ENCODE measurements around the gene CRIM1.

DNA sequence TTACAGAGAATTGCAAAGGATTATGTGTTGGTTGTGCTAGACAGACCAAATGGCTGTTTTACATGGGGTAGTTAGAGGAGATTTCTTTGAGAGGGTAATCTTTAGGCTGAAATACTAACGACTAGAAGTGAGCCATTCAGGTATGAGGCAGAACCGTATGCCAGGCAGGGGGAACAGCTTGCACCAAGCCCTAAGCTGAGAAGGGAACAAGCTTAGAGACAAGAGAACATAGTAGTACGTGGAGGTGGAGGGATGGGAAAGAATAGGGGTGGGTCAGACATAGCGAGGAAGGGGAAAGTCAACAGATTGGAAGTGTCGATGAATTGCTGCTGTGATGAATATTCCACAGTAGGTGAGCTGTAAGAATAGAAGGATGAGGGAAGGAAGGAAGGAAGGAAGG, 20.0 kb upstream of the CRIM1 start:
- TF ChIP-seq, protein P1, sequence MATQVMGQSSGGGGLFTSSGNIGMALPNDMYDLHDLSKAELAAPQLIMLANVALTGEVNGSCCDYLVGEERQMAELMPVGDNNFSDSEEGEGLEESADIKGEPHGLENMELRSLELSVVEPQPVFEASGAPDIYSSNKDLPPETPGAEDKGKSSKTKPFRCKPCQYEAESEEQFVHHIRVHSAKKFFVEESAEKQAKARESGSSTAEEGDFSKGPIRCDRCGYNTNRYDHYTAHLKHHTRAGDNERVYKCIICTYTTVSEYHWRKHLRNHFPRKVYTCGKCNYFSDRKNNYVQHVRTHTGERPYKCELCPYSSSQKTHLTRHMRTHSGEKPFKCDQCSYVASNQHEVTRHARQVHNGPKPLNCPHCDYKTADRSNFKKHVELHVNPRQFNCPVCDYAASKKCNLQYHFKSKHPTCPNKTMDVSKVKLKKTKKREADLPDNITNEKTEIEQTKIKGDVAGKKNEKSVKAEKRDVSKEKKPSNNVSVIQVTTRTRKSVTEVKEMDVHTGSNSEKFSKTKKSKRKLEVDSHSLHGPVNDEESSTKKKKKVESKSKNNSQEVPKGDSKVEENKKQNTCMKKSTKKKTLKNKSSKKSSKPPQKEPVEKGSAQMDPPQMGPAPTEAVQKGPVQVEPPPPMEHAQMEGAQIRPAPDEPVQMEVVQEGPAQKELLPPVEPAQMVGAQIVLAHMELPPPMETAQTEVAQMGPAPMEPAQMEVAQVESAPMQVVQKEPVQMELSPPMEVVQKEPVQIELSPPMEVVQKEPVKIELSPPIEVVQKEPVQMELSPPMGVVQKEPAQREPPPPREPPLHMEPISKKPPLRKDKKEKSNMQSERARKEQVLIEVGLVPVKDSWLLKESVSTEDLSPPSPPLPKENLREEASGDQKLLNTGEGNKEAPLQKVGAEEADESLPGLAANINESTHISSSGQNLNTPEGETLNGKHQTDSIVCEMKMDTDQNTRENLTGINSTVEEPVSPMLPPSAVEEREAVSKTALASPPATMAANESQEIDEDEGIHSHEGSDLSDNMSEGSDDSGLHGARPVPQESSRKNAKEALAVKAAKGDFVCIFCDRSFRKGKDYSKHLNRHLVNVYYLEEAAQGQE (IDR thresholded peaks at IDR 0.05; ENCODE audit: unreplicated experiment), result no peak
- TF ChIP-seq, protein P2, sequence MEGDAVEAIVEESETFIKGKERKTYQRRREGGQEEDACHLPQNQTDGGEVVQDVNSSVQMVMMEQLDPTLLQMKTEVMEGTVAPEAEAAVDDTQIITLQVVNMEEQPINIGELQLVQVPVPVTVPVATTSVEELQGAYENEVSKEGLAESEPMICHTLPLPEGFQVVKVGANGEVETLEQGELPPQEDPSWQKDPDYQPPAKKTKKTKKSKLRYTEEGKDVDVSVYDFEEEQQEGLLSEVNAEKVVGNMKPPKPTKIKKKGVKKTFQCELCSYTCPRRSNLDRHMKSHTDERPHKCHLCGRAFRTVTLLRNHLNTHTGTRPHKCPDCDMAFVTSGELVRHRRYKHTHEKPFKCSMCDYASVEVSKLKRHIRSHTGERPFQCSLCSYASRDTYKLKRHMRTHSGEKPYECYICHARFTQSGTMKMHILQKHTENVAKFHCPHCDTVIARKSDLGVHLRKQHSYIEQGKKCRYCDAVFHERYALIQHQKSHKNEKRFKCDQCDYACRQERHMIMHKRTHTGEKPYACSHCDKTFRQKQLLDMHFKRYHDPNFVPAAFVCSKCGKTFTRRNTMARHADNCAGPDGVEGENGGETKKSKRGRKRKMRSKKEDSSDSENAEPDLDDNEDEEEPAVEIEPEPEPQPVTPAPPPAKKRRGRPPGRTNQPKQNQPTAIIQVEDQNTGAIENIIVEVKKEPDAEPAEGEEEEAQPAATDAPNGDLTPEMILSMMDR (conservative IDR thresholded peaks at IDR 0.05; ENCODE audit: low read depth in 2 of 2), result no peak
- no peak for TF ChIP-seq EZH2phosphoT487 (IDR thresholded peaks at IDR 0.05; ENCODE audit: unreplicated experiment)
- TF ChIP-seq EZH2 (IDR thresholded peaks at IDR 0.05; ENCODE audit: low read depth, unreplicated experiment), result no peak
- no peak for TF ChIP-seq ZNF114 (CRISPR knock-in tag; IDR thresholded peaks at IDR 0.05)
- no peak for TF ChIP-seq STAT1 (IDR thresholded peaks at IDR 0.05; ENCODE audit: unreplicated experiment)
- TF ChIP-seq NANOG (IDR thresholded peaks at IDR 0.05; ENCODE audit: borderline replicate concordance), result no peak
- TF ChIP-seq, protein P3, sequence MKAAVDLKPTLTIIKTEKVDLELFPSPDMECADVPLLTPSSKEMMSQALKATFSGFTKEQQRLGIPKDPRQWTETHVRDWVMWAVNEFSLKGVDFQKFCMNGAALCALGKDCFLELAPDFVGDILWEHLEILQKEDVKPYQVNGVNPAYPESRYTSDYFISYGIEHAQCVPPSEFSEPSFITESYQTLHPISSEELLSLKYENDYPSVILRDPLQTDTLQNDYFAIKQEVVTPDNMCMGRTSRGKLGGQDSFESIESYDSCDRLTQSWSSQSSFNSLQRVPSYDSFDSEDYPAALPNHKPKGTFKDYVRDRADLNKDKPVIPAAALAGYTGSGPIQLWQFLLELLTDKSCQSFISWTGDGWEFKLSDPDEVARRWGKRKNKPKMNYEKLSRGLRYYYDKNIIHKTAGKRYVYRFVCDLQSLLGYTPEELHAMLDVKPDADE (IDR thresholded peaks at IDR 0.05), result no peak
